GM18508 (cell line): ENCODE results near the gene SCAMP5.

Source experiments
- ATAC-seq: cut with Tn5 transposase; IDR thresholded peaks from one replicate; pipeline ENCODE4 v1.9.1; 2021; ENCODE audit warnings: moderate number of reproducible peaks; ENCODE audit not compliant: insufficient read depth, unreplicated experiment

Gene SCAMP5, protein sequence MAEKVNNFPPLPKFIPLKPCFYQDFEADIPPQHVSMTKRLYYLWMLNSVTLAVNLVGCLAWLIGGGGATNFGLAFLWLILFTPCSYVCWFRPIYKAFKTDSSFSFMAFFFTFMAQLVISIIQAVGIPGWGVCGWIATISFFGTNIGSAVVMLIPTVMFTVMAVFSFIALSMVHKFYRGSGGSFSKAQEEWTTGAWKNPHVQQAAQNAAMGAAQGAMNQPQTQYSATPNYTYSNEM

DNA sequence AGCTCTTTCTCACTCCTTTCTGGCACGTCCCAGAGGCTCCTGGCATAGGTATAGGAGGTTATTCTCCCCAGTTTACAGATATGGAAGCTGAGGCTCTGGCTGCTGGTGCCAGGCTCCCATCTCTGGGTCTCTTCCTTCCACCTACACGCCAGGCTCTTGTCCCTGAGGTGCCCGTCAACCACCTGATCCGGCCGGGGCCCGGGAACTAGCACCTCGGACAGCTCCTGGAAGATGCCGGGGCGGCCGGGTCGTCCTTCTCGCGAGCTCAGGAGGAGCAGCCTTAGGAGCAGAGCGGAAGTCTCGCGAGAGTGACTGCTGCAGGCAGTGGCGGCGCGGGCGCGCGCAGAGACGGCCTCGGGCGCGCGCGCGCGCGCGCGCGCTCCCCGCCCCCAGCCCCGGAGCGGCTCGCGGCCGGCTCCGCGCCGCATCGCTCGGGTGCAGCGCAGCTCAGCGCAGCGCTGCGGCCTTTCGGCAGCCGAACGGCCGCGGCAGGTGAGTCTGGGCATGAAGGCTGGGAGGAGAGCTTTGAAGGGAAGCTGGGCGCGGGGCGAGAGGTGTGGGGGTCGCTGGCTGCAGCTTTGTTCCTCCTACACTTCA lies at the start of gene SCAMP5:
TSS of gene SCAMP5 (plus strand) at position 382 of the 597 bp plus-strand sequence. CDS start 16,277 bp downstream, outside the sequence.
- ATAC-seq, result no peak

DNA sequence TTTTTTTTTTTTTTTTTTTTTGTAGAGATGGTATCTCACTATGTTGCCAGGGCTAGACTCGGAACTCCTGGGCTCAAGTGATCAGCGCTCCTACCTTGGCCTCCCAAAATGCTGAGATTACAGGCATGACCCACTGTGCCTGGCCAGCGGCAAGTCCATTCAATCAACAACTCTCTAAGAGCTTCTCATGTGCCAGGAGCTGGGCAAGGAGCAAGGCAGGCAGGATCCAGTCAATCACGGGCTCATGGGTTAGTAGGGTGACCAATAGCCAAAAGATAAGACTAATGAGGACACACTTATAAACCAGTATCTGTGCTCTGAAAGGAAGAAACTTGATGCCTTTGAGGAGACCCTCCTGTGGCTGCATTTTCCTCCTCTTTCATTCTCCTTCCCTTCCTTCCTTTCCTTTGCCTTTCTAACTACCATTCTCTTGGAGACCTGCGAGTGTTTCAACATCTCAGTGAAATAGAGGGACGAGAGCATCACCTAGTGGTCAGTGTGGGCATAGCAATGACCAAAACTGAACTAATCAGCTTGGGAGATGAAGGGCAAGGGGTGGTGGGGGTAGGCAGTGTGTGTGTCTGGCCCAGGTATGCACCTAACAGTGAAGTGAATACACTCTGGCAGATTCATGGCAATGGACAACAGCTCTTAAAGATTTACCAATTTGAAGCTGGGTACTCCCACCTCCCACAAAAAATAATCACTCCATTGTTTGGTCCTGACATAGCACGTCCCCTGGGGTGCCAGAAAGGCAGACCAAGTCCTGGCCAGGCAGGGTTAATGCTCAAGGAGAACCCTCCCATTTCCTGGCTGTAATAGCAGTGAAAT lies 45.1 kb upstream of the SCAMP5 start:
- ATAC-seq, result no peak

DNA sequence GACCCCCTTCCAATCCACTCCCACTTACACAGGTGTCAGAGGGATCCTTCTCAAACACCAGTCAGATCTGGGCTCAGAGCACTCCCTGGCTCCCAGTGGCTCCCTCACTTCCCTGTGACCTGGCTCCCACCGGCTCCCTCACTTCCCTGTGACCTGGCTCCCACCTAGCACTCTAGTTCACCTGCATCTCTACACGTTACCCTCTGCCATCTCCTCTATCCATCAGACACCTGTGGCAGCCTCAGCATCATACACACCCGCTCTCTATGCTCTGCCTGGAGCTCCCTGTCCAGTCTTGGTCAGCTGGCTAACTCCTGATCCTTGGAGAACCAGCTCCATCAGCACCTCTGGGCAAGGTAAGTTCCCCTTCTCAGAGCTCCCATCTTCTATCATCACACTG lies 44.4 kb upstream of the SCAMP5 start:
- ATAC-seq, result no peak

DNA sequence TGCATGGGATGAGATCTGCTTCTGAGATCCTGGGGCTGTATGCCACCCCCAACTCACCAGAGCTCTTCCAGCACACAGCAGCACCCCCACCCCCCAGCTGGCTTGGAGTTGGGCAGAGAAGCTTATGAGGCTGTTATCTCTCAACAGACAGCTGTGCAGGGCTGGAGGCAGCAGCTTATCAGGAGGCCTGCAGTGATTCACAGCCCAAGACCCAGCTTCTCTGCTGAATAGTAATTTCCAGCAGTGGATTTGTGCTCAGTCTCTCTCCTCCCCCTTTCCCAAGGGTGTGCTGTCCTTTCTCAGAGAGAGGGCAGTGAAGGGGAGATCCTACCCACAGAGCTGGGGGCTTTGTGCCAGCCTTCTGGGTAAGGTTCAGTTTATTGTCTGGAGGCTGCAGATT lies 40.8 kb upstream of the SCAMP5 start:
- no peak for ATAC-seq

DNA sequence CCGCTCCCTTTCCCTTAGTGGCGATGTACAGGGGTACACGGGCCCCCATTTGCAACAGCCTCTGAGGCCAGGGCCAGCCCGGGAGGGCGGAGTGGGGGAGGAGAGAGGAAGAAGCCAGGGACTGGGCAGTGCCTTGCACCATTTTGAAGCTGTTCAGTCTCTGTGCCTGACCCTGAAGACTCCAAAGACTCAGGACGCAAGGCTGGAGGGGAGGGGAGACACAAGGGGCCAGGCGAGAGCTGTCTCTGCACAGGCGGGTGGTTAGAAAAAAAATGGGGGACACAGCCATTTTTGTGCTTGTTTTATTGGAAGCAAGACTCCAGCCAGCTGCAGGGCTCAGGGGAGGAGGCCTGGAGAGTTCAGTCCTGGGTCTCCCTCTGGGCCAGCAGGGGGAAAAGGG lies 40.3 kb upstream of the SCAMP5 start:
- no peak for ATAC-seq

DNA sequence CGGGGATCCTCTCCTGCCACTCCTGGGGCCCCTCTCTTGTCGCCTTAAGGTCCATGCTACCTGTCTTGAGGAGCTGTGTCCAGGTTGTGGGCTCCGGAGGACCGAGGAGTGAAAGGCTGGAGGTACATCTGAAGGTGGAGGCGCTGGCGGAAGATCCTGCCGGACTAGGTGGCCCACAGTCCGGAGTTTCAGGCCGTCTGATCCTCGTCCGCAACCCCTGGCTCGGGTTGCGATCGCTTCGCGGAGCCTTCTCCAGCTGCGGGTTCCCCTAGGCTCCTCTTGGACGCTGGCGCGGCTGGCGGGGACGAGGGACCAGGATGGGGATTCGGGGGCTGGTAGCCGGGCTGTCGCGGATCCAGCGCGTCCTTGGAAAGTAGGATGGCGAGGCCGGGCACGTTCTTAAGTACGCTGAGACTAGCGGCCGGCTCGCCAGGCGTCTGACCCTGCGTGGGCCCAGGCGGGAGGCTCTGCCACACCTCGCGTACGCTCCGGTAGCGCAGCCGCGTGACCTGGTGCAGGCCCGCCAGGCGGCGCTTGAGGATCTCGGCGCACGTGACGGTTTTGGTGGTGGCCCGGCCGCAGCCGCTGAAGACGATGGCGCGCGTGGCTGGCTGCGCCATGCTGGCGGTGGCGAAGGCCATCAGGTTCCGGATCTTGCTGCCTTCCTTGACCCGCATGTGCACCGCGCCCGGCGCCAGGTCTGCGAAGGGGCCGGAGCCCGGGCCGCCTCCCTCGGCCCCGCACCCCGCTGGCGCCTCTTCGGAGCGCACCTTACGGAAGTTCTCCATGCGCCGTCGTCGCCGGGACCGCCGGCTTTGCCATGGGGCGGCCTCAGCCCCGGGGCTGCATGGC lies 39.3 kb upstream of the SCAMP5 start:
- no peak for ATAC-seq

DNA sequence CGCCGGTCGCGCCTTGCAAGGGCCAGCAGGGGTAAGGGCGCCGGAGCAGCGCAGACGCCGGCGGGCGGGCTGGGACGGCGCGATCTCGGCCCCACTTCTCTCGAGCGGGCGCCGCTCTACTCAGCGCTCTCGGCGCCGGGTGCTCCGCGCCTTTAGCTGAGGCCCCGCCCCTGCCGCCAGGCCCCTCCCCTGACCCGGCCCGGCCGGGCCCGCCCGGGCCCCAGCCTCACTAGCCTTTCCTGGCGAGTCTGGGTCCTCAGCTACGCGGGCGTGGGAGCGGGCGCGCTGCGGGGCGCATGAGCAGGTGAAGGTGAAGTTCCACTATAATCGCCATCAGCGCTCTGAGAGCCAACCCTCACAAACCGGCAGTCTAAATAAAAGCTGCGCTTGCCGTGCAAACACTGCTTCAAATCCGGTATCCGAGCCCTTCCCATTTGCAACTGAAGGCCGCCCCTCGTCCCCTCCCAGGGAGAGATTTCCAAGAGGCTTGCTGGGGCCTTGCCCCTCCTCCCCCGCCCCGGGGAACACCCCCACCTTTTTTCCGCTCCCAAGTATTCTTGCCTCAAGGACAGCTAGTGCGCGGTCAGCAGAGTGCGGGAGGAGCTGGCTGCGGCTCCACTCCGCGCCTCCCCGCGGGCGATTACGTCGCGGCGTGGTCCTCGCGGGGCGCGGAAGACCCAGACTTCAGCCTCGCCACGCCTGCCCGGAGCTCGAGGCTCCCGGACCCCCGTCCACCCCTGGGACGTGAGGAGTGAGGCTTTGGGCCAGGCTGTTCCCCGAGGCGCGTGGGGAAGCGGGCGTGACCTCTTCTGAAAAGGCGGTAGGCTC lies 38.5 kb upstream of the SCAMP5 start, which contains the start of gene RPP25:
TSS of gene RPP25 (minus strand) at position 125 of the 828 bp plus-strand sequence. CDS start 189 bp downstream, outside the sequence.
- ATAC-seq, result no peak

DNA sequence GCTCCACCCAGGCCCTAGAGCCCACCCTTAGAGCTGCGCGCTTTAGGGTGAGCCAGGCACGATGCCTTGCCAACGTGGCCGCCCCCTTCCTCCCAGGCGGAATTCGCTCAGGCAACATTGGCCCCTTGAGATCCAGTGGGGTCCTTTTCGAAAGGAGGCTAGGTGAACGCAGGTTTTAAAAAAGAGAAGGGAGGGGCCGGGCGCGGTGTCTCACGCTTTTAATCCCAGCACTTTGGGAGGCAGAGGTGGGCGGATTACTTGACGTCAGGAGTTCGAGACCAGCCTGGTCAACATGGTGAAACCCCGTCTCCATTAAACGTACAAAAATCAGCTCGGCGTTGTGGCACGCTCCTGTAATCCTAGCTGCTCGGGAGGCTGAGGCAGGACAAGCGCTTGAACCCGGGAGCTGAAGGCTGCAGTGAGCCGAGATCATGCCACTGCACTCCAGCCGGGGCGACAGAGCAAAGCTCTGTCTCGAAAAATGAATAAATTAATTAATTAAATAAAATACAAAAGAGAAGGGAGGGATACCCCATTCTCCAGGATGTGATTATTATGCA lies 37.8 kb upstream of the SCAMP5 start:
- ATAC-seq, result no peak

DNA sequence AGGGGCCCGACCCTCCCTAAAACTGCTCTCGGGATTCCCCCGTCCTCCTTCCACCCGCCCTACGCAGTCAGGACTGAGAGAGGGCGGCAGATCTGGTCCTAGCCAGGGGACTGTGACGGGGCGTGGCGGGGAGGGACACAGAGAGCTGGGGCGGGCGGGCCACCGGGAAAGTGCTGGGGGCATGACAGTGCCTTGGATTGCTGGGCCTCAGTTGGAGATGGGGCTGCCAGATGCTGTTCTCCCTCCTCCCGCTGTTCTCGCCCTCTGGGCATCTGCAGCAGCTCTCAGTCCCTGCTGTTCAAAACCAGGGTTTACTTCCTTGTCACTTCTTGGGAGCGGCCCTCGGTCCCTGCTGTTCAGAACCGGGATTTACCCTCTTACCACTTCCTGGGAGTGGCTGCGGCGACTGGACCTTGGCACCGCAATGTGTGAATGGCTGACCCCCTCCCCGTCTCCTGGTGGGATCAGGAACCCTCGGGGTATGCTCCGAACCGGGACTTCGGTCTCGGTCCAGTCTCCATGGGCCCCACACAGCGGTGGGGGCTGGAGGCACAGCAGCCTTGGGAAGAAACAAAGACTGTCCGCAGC lies 36.9 kb upstream of the SCAMP5 start:
- no peak for ATAC-seq

DNA sequence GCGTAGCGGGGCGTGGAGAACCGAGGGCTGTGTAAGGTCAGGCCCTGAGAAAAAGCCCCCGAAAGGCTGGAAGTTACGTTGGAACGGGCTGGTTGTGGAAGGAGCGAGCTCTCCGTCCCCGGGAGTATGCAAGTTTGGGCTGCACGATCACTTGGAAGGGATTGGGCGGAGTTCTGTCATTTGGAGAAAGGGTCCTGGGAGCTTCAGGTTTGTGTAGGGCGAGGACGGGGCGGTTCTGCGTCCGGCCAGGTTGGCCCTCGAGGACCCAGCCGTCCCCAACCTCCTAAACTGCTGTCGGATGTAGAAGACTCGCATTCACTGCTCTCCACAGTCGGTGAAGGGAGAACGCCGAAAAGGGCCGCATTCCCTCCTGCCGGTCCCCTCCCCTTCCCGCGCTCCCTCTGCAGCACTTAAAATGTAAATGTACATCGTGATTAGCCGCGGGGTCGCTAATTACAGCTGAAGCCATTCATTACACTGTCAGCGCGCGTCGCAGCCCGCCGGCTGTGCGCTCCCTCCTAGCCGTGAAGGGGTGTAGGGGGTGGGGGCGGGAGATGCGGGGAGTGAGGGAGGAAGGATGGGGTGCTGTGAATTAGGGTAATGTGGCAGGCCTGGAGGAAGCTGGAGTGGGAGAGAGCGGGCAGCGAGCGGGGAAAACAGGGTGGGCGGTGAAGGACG lies 36.3 kb upstream of the SCAMP5 start:
- no peak for ATAC-seq

DNA sequence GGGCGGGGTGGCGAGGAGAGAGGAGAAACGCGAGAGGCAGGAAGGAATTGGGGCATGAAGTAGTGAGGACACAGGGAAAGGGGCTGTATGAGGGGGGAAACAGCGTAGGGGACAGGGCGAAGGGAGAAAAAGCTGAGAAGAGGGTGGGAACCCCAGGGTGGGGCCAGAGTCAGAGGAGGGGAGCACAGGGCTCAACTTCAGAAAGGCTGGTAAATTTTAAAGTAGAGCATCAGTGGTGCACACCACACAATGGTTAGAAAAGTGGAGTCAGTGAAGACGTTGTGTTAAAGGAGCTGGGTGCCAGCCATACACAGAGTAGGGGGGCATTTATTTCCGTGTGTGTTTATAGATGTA lies 35.8 kb upstream of the SCAMP5 start:
- no peak for ATAC-seq

DNA sequence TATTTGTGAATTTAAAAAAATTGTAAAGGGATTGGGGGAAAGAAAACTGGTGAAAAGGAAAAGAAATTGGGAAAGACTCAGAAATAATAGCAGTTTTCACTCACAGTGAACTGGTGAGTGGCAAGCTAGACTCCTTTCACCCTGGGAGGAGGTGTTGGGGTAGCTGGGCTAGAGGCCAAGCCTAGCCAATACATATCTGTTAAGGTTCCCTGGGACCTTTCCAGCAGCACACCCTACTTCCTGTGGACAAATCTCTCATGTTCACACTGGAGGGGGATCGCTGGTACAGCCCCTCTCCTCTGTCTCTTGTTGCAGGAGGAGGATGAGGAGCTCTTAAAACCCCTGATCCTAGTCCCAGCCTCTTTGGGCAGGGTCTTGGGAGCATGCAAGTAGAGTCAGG lies 35.1 kb upstream of the SCAMP5 start:
- no peak for ATAC-seq

DNA sequence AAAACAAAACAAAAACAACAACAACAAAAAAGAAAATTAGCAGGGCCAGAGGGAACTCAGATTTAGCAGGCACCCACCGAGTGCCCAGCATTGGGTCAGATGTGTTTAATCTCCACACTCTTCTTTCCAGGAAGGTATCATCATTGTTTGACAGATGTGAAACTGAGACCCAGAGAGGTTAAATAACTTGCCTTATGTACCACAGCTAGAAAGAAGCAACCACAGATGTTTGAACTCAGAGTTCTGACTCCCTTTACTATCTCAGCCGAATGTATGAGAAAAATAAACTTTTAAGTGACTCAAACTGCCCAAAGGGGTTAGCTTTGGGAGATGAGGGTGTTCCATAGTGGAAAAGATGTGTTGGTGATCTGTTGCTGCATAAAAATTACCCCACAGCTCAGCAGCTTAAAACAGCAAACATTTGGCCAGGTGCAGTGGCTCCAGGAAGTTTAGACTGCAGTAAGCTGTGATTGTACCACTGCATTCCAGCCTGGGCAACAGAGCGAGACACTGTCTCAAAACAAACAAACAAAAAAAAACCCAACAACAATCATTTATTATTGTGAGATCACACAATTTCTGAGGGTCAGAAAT lies 34.3 kb upstream of the SCAMP5 start:
- ATAC-seq, result no peak

DNA sequence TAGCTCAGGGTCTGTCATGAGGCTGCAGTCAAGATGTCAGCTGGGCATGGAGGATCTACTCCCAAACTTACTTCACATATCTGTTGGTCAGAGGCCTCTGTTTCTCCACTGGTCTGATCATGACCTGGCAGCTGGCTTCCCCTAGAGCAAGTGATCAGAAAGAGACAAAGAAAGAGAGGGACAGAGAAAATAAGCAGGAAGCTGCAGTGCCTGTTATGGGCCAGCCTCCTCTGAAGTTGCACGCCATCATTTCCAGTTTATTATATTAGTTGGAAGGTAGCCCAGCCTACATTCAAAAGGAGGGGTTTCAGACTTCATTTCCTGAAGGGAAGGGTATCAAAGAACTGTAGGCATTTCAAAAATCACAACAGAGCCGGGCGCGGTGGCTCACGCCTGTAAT lies 33.7 kb upstream of the SCAMP5 start:
- ATAC-seq, result no peak

DNA sequence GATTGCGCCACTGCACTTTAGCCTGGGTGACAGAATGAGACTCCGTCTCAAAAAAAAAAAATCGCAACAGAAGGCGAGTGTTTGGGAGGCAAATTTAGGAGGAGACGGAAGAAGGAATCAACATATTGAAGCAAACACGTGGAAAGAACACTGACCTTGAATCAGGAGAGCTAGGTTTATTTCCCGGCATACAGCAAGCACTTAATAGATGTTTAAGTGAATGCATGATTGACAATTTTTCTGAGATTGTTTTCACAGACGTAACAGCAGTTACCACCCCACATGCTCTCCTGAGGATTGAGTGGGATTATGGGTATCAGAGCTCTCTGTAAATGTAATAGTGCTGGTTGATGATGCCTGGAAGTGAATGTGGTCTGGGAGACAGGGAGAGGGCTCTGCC lies 33.1 kb upstream of the SCAMP5 start:
- ATAC-seq, result no peak

DNA sequence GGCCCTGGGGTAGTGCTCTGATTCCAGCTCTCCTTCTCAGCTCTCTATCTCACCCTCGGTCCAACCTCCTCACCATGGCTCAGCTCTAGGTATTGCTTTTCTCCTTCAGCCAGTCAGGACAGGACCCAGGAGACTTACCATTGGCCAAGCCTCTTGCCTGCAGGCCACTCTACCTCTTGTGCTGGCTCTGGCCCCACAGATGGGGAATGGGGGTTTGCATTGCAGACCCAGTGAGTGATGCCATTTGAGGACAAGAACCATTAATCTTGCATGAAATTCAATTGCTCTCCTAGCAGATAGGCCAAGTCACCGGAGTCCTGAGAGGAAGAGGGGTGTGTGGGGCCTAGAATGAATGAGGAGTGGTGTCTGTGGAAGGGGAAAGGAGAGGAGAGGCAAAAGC lies 32.7 kb upstream of the SCAMP5 start:
- ATAC-seq, result no peak

DNA sequence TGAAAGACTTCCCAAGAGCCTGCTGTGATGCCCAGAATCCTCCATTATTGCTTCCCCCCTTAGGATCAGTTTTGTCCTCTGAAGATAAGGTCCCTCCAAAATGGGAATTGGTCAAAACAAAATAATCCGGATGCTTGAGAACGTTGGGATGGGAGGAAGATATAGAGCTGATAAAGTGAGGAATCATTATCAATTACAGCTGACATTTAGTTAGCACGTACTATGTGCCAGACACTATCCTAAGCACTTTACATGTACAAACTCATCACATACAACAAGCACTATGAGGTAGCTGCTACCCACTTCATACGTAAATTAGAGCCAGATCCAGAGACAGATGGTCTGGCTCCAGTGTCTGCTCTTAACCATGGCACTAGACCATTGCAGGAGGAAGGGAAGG lies 32.1 kb upstream of the SCAMP5 start:
- no peak for ATAC-seq

DNA sequence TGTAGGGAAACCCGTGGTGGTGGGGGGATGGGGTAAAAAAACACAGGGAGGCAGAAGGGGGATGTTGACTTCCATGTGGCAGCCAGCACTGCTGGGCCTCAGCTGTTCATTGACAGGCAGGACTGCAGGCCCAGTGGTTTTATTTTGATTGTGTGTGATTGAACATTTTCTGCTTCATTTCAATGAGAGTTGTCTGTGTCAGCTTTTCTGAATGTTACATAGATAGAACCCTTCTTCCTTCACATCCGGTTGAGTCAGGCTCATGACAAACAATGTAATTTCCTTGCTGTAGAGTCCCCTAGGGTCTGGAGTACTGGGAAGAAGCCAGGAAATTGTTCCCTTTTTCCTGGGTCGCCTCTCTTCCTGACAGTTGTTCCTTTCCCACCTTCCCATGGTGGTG lies 30.6 kb upstream of the SCAMP5 start:
- no peak for ATAC-seq
